OCI-LY7 (cell line): ENCODE measurements around the gene ARFGEF3. TPM values are rescaled to one million over a fixed set of nuclear protein-coding genes. Genes with fewer than 3 reads are reported as not detected.

Source experiments
- BruUV-seq: library from RNA; stranded (reverse); fragments of 400-500 nt; replicated peaks from 2 replicates; lab custom pipeline; 2021; lab: Mats Ljungman, UMichigan
- CTCF ChIA-PET: fragments of 300-600 bp; sonication (Branson Sonifier 250); formaldehyde crosslinking; loops from one replicate; lab custom pipeline; 2022; ENCODE audit warnings: antibody characterized with exemption; ENCODE audit not compliant: unreplicated experiment; lab: Charles Lee
- POLR2A ChIA-PET: fragments of 300-600 bp; sonication (Branson Sonifier 250); formaldehyde crosslinking; loops from one replicate; lab custom pipeline; 2022; ENCODE audit warnings: antibody characterized with exemption; lab: Charles Lee
- DNase-seq: peaks from one replicate; pipeline ENCODE4 v3.0.0-alpha.2; 2015; ENCODE audit warnings: low spot score
- H2AFZ ChIP-seq: fragments of 200-600 bp; sonication (generic), shearing (Covaris generic); 2 replicates; pipeline ENCODE4 v1.6.1; 2014; ENCODE audit warnings: mild to moderate bottlenecking, antibody characterized with exemption, low read length, moderate library complexity
- H3K27ac ChIP-seq: fragments of 200-600 bp; sonication (generic); 2 replicates; pipeline ENCODE4 v1.5.1; 2014; ENCODE audit warnings: mixed run types, low read depth, mild to moderate bottlenecking, moderate library complexity, low read length, inconsistent platforms; ENCODE audit not compliant: poor library complexity, severe bottlenecking
- H3K36me3 ChIP-seq: fragments of 200-600 bp; sonication (generic); 2 replicates; pipeline ENCODE4 v1.6.1; 2014; ENCODE audit warnings: mild to moderate bottlenecking, antibody characterized with exemption, low read length, moderate library complexity, mixed read lengths; ENCODE audit not compliant: insufficient read depth
- H3K4me1 ChIP-seq: fragments of 200-600 bp; sonication (generic); 2 replicates; pipeline ENCODE4 v1.5.1; 2014; ENCODE audit warnings: mild to moderate bottlenecking, low read length; ENCODE audit not compliant: insufficient read depth, poor library complexity, severe bottlenecking
- H3K4me2 ChIP-seq: fragments of 200-600 bp; sonication (generic); 2 replicates; pipeline ENCODE4 v1.6.1; 2014; ENCODE audit warnings: mild to moderate bottlenecking, low read length
- H3K4me3 ChIP-seq: fragments of 200-600 bp; sonication (generic); 2 replicates; pipeline ENCODE4 v1.5.1; 2014; ENCODE audit warnings: mild to moderate bottlenecking, low read depth, low read length; ENCODE audit not compliant: poor library complexity, severe bottlenecking
- H3K79me2 ChIP-seq: fragments of 200-600 bp; sonication (generic); 2 replicates; pipeline ENCODE4 v1.6.1; 2016; ENCODE audit warnings: low read depth, mild to moderate bottlenecking, low read length, moderate library complexity, mixed read lengths; ENCODE audit not compliant: insufficient read depth
- H3K9me2 ChIP-seq: fragments of 200-600 bp; sonication (generic); 2 replicates; pipeline ENCODE4 v1.6.1; 2016; ENCODE audit warnings: mild to moderate bottlenecking, low read length, mixed read lengths; ENCODE audit not compliant: insufficient read depth
- H3K9me3 ChIP-seq: fragments of 200-600 bp; sonication (generic); 2 replicates; pipeline ENCODE4 v1.6.1; 2014; ENCODE audit warnings: mild to moderate bottlenecking, mixed run types, low read length, mixed read lengths
- H4K20me1 ChIP-seq: fragments of 200-600 bp; sonication (generic); 2 replicates; pipeline ENCODE4 v1.6.1; 2014; ENCODE audit warnings: mild to moderate bottlenecking, antibody characterized with exemption, low read length, moderate library complexity, mixed read lengths; ENCODE audit not compliant: insufficient read depth
- CTCF ChIP-seq: fragments of 200-600 bp; sonication (generic); conservative IDR thresholded peaks from 2 replicates; pipeline ENCODE4 v1.5.1; 2014; ENCODE audit warnings: mild to moderate bottlenecking, antibody characterized with exemption, low read length, moderate library complexity, mixed read lengths
- EZH2phosphoT487 ChIP-seq: fragments of 200-600 bp; sonication (generic); IDR thresholded peaks from 2 replicates; pipeline ENCODE4 v1.6.1; 2018; ENCODE audit warnings: low read depth, borderline replicate concordance, mild to moderate bottlenecking, mixed run types, antibody characterized with exemption, low read length, moderate library complexity, mixed read lengths
- intact Hi-C: fragments of 100-400 bp; cut with micrococcal nuclease; formaldehyde crosslinking; loops from one replicate; pipeline ENCODE4 v1.10.0; 2022; ENCODE audit not compliant: unreplicated experiment
- total RNA-seq, 2 experiments: library from RNA; depleted of rRNA in 1 of 2; stranded (reverse); fragments of >200 nt in 1 of 2; shearing (Covaris generic) in 1 of 2; gene quantifications; 2 replicates each; pipeline ENCODE4 v1.2.3, GENCODE V29; 2014 to 2022

Gene ARFGEF3
- total RNA-seq, 2 experiments from 2014 or later, result not detected

GRCh38 chr6:138321934-138322333 lies 160.2 kb downstream of the ARFGEF3 start:
- CTCF ChIA-PET, result no interaction called here
- Histone ChIP-seq H4K20me1 (no peaks in the 10 kb centered on the region), H2AFZ (no peak overlapping the region), H3K9me2 (no peaks in the 10 kb centered on the region), H3K27ac (no peak overlapping the region), H3K4me2 (no peak overlapping the region), H3K4me1 (no peaks in the 10 kb centered on the region), H3K36me3 (no peaks in the 10 kb centered on the region), H3K4me3 (no peak overlapping the region), H3K79me2 (no peaks in the 10 kb centered on the region), H3K9me3 (no peaks in the 10 kb centered on the region)
- TF ChIP-seq CTCF (no peak), EZH2phosphoT487 (no peak)
- POLR2A ChIA-PET, result interaction anchor here (1.0 kb wide), 1 partner anchor 19 kb away, joined by 3 read pairs; no protein-coding TSS in a partner anchor
- no TSS peak for BruUV-seq
- intact Hi-C loops, result no loop called here
- no peak for DNase-seq

GRCh38 chr6:138323821-138324220 lies 162.1 kb downstream of the ARFGEF3 start:
- no peaks in the 10 kb centered on the region for H4K20me1 ChIP-seq
- POLR2A ChIA-PET, result interaction anchor here (1.1 kb wide), 1 partner anchor 10 kb away, joined by 3 read pairs; no protein-coding TSS in a partner anchor

More at GRCh38 chr6:138323821-138324220, 162.1 kb downstream of the ARFGEF3 start:
- Histone ChIP-seq H2AFZ (no peak overlapping the region), H3K79me2 (no peaks in the 10 kb centered on the region), H3K9me3 (no peaks in the 10 kb centered on the region), H3K4me1 (no peaks in the 10 kb centered on the region), H3K4me2 (no peak overlapping the region), H3K4me3 (no peak overlapping the region), H3K27ac (no peak overlapping the region), H3K9me2 (no peaks in the 10 kb centered on the region), H3K36me3 (no peaks in the 10 kb centered on the region)
- intact Hi-C loops, result no loop called here
- no TSS peak for BruUV-seq
- TF ChIP-seq CTCF, result no peak
- TF ChIP-seq EZH2phosphoT487, result no peak
- no peak for DNase-seq
- CTCF ChIA-PET, result no interaction called here
